GM21423 (cell line): ENCODE results near the gene RHOT2.

Source experiments
- ATAC-seq: cut with Tn5 transposase; IDR thresholded peaks from one replicate; pipeline ENCODE4 v1.9.1; 2021; ENCODE audit warnings: mild to moderate bottlenecking, moderate library complexity; ENCODE audit not compliant: unreplicated experiment

Gene RHOT2

DNA sequence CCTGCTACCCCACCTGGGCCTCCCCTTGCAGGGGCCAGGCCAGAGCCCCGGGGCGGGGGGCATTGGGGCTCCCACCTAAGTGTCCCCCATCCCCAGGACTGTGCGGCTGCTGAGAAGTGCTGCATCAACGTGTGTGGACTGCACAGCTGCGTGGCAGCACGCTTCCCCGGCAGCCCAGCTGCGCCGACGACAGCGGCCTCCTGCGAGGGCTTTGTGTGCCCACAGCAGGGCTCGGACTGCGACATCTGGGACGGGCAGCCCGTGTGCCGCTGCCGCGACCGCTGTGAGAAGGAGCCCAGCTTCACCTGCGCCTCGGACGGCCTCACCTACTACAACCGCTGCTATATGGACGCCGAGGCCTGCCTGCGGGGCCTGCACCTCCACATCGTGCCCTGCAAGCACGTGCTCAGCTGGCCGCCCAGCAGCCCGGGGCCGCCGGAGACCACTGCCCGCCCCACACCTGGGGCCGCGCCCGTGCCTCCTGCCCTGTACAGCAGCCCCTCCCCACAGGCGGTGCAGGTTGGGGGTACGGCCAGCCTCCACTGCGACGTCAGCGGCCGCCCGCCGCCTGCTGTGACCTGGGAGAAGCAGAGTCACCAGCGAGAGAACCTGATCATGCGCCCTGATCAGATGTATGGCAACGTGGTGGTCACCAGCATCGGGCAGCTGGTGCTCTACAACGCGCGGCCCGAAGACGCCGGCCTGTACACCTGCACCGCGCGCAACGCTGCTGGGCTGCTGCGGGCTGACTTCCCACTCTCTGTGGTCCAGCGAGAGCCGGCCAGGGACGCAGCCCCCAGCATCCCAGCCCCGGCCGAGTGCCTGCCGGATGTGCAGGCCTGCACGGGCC, 35.2 kb upstream of the RHOT2 start:
- ATAC-seq, result no peak

DNA sequence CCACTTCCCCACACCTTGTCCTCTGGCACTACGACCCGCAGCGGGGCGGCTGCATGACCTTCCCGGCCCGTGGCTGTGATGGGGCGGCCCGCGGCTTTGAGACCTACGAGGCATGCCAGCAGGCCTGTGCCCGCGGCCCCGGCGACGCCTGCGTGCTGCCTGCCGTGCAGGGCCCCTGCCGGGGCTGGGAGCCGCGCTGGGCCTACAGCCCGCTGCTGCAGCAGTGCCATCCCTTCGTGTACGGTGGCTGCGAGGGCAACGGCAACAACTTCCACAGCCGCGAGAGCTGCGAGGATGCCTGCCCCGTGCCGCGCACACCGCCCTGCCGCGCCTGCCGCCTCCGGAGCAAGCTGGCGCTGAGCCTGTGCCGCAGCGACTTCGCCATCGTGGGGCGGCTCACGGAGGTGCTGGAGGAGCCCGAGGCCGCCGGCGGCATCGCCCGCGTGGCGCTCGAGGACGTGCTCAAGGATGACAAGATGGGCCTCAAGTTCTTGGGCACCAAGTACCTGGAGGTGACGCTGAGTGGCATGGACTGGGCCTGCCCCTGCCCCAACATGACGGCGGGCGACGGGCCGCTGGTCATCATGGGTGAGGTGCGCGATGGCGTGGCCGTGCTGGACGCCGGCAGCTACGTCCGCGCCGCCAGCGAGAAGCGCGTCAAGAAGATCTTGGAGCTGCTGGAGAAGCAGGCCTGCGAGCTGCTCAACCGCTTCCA, 34.4 kb upstream of the RHOT2 start:
- no peak for ATAC-seq

- no peak for ATAC-seq
Observed at GRCh38 chr16:634051-634670, 33.8 kb upstream of the RHOT2 start.

DNA sequence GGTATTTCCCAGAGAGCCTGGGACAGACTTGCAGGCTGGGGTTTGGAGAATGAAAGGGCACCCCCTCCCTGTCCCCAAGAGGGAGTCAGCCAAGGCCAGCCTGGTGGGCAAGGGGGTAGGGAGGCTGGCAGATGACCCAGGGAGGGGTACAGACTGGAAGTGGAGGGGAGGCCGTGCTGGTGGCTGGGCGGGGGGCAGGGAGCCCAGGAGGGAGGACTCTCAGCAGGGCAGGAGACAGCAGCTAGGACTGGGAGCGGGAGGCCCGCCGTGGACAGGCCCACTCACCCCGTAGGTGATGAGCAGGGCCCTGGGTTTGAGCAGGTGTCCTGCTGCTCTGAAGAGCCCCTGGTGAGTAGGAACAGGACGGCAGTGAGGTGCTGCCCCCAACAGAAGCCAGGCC, 32.9 kb upstream of the RHOT2 start:
- no peak for ATAC-seq

DNA sequence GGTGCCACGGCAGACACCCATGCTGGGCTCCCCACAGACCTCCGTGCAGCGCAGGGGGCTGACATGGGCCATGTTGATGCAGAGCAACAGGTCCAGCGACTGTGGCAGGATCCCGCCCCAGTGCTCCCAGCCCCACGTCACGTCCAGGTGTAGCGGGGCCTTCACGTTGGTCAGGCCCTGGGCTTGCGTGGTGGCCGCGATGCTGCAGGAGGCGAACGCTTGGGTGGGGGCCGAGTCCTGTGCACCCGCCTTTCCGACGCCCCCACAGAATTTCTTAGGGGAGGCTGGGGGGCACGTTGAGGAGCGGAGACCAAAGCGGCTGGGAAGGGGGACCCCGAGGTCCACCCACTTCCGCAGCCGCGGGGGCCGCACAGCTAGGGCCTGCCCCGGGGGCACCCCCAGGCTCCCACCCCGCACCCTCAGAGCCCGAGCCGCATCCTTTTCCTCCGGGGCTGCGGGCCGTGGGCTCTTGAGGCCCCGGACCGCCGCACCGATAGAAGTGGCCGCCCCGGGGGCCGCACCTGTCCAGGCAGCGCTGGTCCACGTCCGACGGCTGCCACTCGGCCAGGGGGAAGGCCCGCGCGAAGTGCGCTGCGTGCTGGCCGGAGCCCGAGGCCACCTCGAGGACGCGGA, 32.2 kb upstream of the RHOT2 start:
- no peak for ATAC-seq

- peak; percentile 67 for ATAC-seq
Observed at GRCh38 chr16:636206-637080, 31.5 kb upstream of the RHOT2 start, which contains the start of gene METTL26. METTL26 (minus strand) TSS chr16:636305; CDS start chr16:636290, 15 bp downstream.

DNA sequence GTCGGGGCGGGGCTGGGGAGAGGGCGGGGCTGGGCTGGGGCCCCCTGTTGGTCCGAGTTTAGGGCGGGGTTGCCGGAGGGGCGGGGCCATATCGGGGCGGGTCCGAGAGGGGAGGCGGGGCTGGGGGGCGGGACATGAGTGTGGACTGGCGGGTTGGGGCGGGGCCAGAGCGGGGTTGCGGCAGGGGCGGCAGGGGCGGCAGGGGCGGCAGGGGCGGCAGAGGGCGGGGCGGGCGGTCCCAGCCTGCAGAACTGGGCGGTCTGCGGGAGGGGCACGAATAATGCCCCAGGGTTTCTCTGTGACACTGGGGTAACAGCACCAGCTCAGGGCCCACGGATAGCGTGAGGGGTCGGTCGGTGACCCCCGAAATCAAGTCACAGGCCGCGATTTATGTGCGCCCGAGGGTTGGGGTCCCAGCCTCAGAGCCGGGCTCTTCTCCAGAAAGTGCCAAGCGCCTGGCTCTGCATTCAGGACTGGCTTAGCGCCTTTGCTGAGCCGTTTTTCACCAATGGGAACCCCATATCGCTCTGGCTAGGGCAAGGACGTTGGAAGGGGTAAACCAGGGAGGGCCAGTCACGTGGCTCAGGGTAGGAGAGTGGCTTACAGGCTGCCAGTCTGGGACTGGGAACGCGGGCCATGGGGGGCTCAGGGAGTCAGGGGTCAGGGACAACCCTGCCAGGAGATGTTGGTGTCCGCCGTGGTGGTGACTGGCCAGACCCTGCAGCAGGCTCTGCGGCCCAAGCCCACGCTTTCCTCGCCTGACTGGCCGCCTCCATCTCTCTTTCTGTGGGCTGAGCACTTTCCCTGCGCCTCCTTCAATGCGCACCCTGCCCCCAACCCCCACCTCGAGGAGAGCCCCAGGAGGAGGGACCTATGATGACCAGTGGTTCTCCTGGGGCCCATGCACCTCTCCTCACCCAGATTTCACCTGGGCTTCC, 30.6 kb upstream of the RHOT2 start:
- no peak for ATAC-seq

- no peak for ATAC-seq
Observed at GRCh38 chr16:638034-638543, 29.8 kb upstream of the RHOT2 start.

DNA sequence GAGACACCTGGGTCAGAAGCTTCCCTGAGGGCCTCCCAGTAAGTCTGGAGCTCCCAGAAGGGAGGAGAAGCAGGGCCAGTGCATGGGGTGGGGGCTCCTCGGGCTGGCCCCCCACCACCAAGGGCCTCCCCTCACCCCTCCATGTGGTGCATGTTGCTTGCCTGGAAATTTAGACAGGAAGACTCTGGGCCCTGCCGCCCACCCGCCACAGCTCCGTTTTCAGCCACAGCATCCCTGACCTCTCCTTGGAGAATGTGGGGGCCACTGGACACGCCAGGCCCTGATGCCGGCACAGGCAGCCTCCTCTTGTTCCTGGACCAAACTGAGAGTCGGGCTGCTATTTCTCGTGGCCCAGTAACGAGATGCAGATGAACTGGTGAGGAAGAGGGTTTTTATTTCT, 29.1 kb upstream of the RHOT2 start:
- no peak for ATAC-seq

DNA sequence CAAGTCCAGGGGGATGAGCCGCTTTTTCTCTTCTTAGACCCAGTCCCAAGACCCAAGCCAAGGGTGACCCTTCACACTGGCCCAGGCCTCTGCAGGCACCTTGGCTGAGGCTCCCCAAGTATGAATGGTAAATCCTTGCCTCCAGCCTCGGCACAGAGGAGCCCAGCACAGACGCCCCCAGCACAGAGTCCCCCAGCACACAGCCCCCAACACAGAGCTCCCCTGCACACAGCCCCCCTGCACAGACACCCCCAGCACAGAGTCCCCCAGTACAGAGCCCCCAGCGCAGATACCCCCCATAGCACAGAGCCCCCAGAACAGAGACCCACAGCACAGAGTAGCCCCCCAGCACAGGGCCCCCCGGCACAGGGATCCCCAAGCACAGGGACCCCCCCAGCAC, 27.3 kb upstream of the RHOT2 start:
- no peak for ATAC-seq

- ATAC-seq, result peak; percentile 50
Observed at GRCh38 chr16:641326-642188, 26.4 kb upstream of the RHOT2 start, which contains the start of gene MCRIP2. MCRIP2 (plus strand) TSS chr16:641828; CDS start chr16:641992, 164 bp downstream.

DNA sequence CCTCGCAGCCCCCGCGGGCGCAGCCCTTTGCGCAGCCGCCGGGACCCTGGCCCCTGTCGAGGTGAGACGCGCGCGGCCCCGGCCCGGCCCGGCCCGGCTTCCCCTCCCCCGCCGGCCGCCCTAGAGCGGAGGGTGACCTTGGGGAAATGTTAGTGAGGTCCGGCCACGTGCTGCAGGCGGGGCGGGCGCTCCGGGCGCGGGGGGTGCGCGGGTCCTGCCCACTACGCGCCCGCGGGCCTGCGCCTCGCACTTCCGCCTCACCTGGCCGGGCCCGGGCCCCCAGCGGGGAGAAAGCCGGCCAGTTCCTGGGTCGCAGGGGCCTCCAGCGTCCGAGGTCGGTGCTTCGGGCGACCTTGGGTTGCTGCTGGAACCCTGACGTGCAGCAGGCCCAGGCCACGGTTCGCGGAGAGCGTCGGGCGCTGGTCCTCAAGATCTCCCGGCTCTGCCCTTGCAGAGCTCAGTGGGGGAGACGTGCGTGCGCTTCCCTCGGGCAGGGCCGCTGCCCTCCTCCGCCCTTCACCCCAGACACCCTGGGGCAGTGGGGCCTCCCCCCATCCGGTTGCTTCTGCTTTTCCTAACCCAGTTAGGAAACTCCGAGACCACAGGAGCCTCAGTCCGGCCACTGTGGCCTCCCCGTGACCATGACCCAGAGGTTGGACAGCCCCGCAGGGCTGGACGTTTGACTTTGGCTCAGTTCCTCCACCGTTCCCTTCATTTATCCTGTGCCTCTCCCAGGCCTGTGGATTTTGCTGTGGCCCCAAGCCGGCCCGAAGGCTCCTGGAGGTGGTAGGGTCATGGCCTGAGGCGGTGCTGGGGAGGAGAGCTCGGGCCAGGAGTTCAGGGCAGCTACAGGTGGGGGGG, 25.5 kb upstream of the RHOT2 start:
- peak; percentile 27 for ATAC-seq

DNA sequence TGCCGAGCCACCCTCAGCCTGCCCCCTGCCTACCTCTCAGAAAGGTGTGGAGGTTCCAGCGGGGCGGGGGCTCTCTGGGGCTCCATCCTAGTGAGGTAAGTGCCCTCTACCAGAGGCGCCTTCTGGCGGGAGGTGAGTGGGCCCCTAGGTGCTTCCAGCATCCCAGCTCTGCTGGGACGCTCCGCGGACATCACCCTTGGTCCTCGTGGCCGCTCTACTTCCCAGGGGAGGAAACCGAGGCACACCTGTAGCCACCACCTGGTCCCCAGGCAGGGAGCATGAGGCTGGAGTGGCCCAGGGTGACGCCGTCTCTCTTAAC, 24.9 kb upstream of the RHOT2 start:
- no peak for ATAC-seq

DNA sequence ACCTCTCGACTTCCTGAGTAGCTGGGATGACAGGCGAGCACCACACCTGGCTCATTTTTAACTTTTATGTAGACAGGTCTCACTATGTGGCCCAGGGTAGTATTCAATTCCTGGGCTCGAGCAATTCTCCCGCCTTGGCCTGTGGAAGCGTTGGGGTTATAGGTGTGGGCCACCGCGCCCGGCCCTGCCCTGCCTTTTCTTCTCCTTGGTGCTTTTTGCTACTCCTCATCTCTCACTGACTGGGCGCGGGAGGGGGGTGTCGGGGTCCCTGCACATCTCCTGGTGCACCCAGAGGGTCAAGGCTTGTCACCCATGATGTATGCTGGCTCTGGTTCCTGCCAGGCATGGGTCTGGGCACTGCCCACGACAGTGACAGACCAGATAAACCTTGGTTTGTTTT, 23.4 kb upstream of the RHOT2 start:
- no peak for ATAC-seq

DNA sequence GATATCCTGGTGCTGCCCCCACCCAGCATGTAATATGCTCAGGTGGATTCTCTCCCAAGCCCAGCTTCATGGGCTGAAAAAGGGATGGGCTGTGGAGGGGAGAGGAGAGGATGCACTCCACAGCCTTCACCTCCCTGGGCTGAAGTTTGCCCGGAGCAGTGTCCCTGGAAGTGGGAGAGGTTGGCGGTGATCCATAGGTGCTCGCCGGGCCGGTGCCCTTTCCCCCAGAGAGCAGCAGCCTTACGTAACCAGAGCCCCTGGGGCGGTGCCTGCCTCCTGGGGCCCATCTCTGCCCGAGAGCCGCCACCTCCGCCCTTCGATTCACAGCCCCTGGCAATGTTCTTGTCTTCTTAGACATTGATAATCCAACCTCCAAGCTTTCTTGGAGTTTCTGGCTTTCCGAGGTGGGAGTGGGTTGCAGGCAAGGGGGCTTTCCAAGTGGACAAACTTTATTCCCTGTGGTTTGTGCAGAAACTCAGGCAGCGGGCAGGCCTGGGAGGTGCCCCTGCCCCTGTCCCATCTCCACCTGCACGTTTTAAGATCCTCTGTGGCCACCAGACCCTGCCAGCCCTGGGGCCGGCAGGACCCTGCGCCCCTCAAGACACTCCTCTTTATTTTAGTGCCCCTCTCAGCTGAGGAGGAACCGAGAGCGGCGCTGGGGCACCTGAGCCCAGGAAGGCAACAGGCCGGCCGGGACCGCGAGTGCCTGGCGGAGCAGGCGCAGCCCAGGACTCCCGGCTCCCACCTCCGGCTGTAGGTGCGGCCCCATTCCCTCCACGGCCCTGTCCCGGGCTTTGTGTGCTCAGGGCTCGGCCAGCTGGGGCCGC, 21.9 kb upstream of the RHOT2 start:
- ATAC-seq, result no peak

DNA sequence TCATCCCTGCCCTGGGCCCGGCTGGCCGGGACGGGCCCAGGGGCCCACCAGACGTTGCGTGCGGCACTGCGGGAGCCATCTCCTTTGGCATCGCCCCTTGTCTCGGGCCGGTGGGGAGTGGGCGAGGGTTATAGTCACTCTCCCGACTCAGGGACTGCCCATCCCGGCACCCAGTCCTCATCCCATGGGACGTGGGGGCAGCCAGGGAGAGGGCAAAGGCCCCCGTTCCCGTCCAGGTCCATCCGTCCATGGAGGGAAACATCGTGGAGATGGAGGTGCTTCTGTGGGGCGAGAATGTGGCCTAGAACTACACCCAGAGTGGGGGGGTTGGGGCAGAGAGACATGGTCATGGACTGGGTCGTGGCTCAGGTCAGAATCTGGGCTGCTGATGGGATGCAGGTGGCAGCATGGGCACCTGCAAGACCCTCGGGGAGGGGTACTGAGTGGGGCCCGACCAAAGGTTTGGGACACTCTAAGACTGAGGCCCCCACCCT, 21.2 kb upstream of the RHOT2 start:
- ATAC-seq, result no peak
